ENCODE data around the gene STARD13. TPM values are rescaled to one million over a fixed set of nuclear protein-coding genes. Genes with fewer than 3 reads are reported as not detected.

STARD13 gene
- total RNA-seq, 1 experiment from 2014 or later: 26.6 TPM

- Histone ChIP-seq H3K36me3 (ENCODE audit: low read depth, low read length) (no peaks in the 10 kb centered on the region), H3K4me3 (ENCODE audit: low read length) (no peak overlapping the region), H3K79me2 (ENCODE audit: low read length) (no peaks in the 10 kb centered on the region), H4K20me1 (ENCODE audit: low read length) (no peaks in the 10 kb centered on the region), H3K4me2 (ENCODE audit: low read length) (no peak overlapping the region), H3F3A (ENCODE audit: low read length, unreplicated experiment) (no peaks in the 10 kb centered on the region), H3K27ac (ENCODE audit: low read length) (no peak overlapping the region), H3K9me3 (ENCODE audit: low read length) (no peaks in the 10 kb centered on the region), H3K4me1 (ENCODE audit: insufficient read depth, low read length) (no peaks in the 10 kb centered on the region), H3K9me2 (replicated peaks; ENCODE audit: low read length) (no peaks in the 10 kb centered on the region), H3K9ac (ENCODE audit: low read length) (no peak overlapping the region), H3K27me3 (ENCODE audit: low read length) (no peaks in the 10 kb centered on the region), H2AFZ (ENCODE audit: low read length) (no peak overlapping the region)
- CTCF ChIA-PET: no interaction called here
- intact Hi-C loops (cut with micrococcal nuclease): no loop called here
- DNase-seq (no peak), ATAC-seq (no peak)
- POLR2A ChIA-PET (ENCODE audit: unreplicated experiment): no interaction called here
- TF ChIP-seq EZH2 (IDR thresholded peaks at IDR 0.05; ENCODE audit: low read length, unreplicated experiment) (no peak), EZH2phosphoT487 (IDR thresholded peaks at IDR 0.05; ENCODE audit: borderline replicate concordance, low read length) (no peak), CTCF (conservative IDR thresholded peaks at IDR 0.05; ENCODE audit: low read depth, low read length) (no peak)
- no TSS peak for BruUV-seq (replicated peaks)
These were observed 37.6 kb upstream of the STARD13 start for GRCh38 chr13:33322965-33323668.

- no peaks in the 10 kb centered on the region for H4K20me1 ChIP-seq (ENCODE audit: low read length)
- no peaks in the 10 kb centered on the region for H3K27me3 ChIP-seq (ENCODE audit: low read length)
- no peak overlapping the region for H3K9ac ChIP-seq (ENCODE audit: low read length)
- ChIA-PET CTCF (interaction anchor here (0.6 kb wide), 1 partner anchor 91 kb away, joined by 3 read pairs; no protein-coding TSS in a partner anchor), POLR2A (ENCODE audit: unreplicated experiment) (no interaction called here)
- H3K9me2 ChIP-seq (replicated peaks; ENCODE audit: low read length): no peaks in the 10 kb centered on the region
- DNase-seq (no peak), ATAC-seq (no peak)
- BruUV-seq (replicated peaks): no TSS peak
- no peak overlapping the region for H2AFZ ChIP-seq (ENCODE audit: low read length)
- no peak overlapping the region for H3K27ac ChIP-seq (ENCODE audit: low read length)
- no peak overlapping the region for H3K4me2 ChIP-seq (ENCODE audit: low read length)
- no peaks in the 10 kb centered on the region for H3F3A ChIP-seq (ENCODE audit: low read length, unreplicated experiment)
- H3K36me3 ChIP-seq (ENCODE audit: low read depth, low read length): peaks cover 2% of the 10 kb centered on the region; the same call in 1 of the 2 replicates
- intact Hi-C loops (cut with micrococcal nuclease): no loop called here
- 0 out of 2 replicates have a peak, but pooled peaks cover 2% of the 10 kb centered on the region for H3K79me2 ChIP-seq (ENCODE audit: low read length)
- no peak overlapping the region for H3K4me3 ChIP-seq (ENCODE audit: low read length)
- no peak for TF ChIP-seq EZH2phosphoT487 (IDR thresholded peaks at IDR 0.05; ENCODE audit: borderline replicate concordance, low read length)
- no peak for TF ChIP-seq EZH2 (IDR thresholded peaks at IDR 0.05; ENCODE audit: low read length, unreplicated experiment)
- TF ChIP-seq CTCF (conservative IDR thresholded peaks at IDR 0.05; ENCODE audit: low read depth, low read length): no peak
- H3K9me3 ChIP-seq (ENCODE audit: low read length): no peaks in the 10 kb centered on the region
- H3K4me1 ChIP-seq (ENCODE audit: insufficient read depth, low read length): no peaks in the 10 kb centered on the region
These were observed 36.9 kb upstream of the STARD13 start for GRCh38 chr13:33322543-33322809.
